ENCODE results near the gene PAWR. TPM values are rescaled to one million over a fixed set of nuclear protein-coding genes. Genes with fewer than 3 reads are reported as not detected.

The PAWR gene
- total RNA-seq, 1 experiment from 2014 or later = 176 TPM

- H3K23ac ChIP-seq (ENCODE audit: insufficient read length, low read depth, low read length) = no peak overlapping the region
- peaks cover 51% of the 10 kb centered on the region; the same call in 1 of the 2 replicates for H3K79me2 ChIP-seq (ENCODE audit: insufficient read depth, low read length)
- no peak overlapping the region for H3K9ac ChIP-seq (ENCODE audit: extremely low read depth, insufficient read length, low read length)
- Mint-ChIP-seq H3K36me3 (ENCODE audit: insufficient read depth in 1 of 3, low read depth in 3 of 3) (peaks cover 19 to 38% (median 35%) of the 10 kb centered on the region in 3 experiments), H3K27ac (0 out of 7 replicates have a peak overlapping the region, but pooled peaks of 1 of the 3 experiments have one; percentile 29), H3K9me3 (peaks cover 6 to 7% of the 10 kb centered on the region in 2 experiments; a peak in 4 of 5 replicates), H3K27me3 (ENCODE audit: low read depth) (no peaks in the 10 kb centered on the region), H3K4me1 (peaks cover 66 to 72% of the 10 kb centered on the region in 2 experiments), H3K4me3 (no peak overlapping the region)
- no peak overlapping the region for H2BK5ac ChIP-seq (ENCODE audit: insufficient read length, low read length)
- H3K23me2 ChIP-seq (ENCODE audit: insufficient read length, low read depth, low read length, poor library complexity, severe bottlenecking) = no peaks in the 10 kb centered on the region
- no peak overlapping the region for H2BK12ac ChIP-seq (ENCODE audit: insufficient read length, low read depth, low read length)
- no peak overlapping the region for H4K91ac ChIP-seq (ENCODE audit: insufficient read length, low read depth, low read length)
- no peak overlapping the region for H4K5ac ChIP-seq (ENCODE audit: insufficient read length, low read depth, low read length)
- no peak overlapping the region for H3K4ac ChIP-seq (ENCODE audit: low read depth, low read length)
- no peak for DNase-seq
- H2BK120ac ChIP-seq (ENCODE audit: low read depth, low read length, poor library complexity, severe bottlenecking) = no peak overlapping the region
- no peak for TF ChIP-seq CTCF (conservative IDR thresholded peaks at IDR 0.05)
- H3K4me2 ChIP-seq (ENCODE audit: insufficient read depth, insufficient read length, low read length) = no peak overlapping the region
- no peak overlapping the region for H3K14ac ChIP-seq (ENCODE audit: insufficient read depth, low read length)
- H3K56ac ChIP-seq (ENCODE audit: insufficient read length, low read depth, low read length) = no peak overlapping the region
- no peak overlapping the region for H2AK5ac ChIP-seq (ENCODE audit: insufficient read length, low read length)
- no peak overlapping the region for H4K8ac ChIP-seq (replicated peaks; ENCODE audit: insufficient read length, low read depth, low read length)
- H3K27ac ChIP-seq (ENCODE audit: insufficient read length, low read depth, low read length) = no peak overlapping the region
- no peak overlapping the region for H3K18ac ChIP-seq (ENCODE audit: insufficient read length, low read depth, low read length)
- no CpG with 5 or more reads among the region's 1 CpG for WGBS (ENCODE audit: extremely low coverage, insufficient read length, low lambda C conversion rate)
- no peak overlapping the region for H2BK15ac ChIP-seq (ENCODE audit: low read depth, low read length)
- H3K4me1 ChIP-seq (ENCODE audit: insufficient read depth, low read length) = peaks cover 2% of the 10 kb centered on the region; the same call in 1 of the 2 replicates
- H4K20me1 ChIP-seq (ENCODE audit: control insufficient read depth, insufficient read depth, insufficient read length) = no peaks in the 10 kb centered on the region
- peaks cover 15% of the 10 kb centered on the region for H3K79me1 ChIP-seq (ENCODE audit: insufficient read depth, low read depth, low read length, poor library complexity, severe bottlenecking)
- no peak overlapping the region for H3T11ph ChIP-seq (ENCODE audit: low read length)
- H3K27me3 ChIP-seq (ENCODE audit: insufficient read depth, low read length) = no peaks in the 10 kb centered on the region
- no peak overlapping the region for H2BK20ac ChIP-seq (ENCODE audit: low read depth, low read length, poor library complexity, severe bottlenecking)
- H2AFZ ChIP-seq (ENCODE audit: low read length) = no peak overlapping the region
- H3K9me3 ChIP-seq (ENCODE audit: control insufficient read depth, low read depth, low read length) = no peaks in the 10 kb centered on the region
Observed at GRCh38 chr12:79652521-79652920, 38.2 kb downstream of the PAWR start.
